Uterus (tissue), 2 donors: ENCODE measurements around the gene MIA2.
"Not testable (repeated sequence)": the region's sequence is repeated elsewhere in the genome, so short reads cannot be mapped to it uniquely, and the experiment has no call there.

Experiments used
- POLR2A ChIP-seq, 2 donors: fragments of 450-650 bp; IDR thresholded peaks; one replicate each; pipeline ENCODE4 v1.6.1; 2016; ENCODE audit warnings: antibody characterized with exemption in 2 of 2, mild to moderate bottlenecking in 1 of 2, moderate library complexity in 1 of 2
- TF ChIP-seq, protein P1 (sequence below), 4 experiments: fragments of 200-600 bp in 2 of 4; fragments of 450-650 bp in 2 of 4; sonication (generic) in 2 of 4; IDR thresholded peaks; one replicate each; pipeline ENCODE4 v1.5.1; 2016 to 2019; ENCODE audit warnings: antibody characterized with exemption in 4 of 4, mild to moderate bottlenecking in 2 of 4, moderate library complexity in 1 of 4

DNA sequence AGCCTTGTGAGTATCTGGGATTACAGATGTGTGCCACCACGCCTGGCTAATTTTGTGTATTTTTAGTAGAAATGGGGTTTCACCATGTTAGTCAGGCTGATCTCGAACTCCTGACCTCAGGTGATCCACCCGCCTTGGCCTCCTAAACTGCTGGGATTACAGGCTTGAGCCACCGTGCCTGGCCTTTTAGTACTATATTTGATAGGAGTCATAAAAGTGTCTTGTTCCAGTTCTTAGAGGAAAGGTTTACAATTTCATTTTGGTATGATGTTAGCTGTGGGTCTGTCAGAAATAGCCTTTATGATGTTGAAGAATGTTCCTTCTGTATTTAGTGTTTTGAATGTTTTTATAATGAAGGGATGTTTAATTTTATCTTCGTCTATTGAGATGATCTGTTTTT, 127.8 kb downstream of the MIA2 start:
- TF ChIP-seq, protein P1, sequence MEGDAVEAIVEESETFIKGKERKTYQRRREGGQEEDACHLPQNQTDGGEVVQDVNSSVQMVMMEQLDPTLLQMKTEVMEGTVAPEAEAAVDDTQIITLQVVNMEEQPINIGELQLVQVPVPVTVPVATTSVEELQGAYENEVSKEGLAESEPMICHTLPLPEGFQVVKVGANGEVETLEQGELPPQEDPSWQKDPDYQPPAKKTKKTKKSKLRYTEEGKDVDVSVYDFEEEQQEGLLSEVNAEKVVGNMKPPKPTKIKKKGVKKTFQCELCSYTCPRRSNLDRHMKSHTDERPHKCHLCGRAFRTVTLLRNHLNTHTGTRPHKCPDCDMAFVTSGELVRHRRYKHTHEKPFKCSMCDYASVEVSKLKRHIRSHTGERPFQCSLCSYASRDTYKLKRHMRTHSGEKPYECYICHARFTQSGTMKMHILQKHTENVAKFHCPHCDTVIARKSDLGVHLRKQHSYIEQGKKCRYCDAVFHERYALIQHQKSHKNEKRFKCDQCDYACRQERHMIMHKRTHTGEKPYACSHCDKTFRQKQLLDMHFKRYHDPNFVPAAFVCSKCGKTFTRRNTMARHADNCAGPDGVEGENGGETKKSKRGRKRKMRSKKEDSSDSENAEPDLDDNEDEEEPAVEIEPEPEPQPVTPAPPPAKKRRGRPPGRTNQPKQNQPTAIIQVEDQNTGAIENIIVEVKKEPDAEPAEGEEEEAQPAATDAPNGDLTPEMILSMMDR (IDR thresholded peaks at IDR 0.05) = not testable (repeated sequence)
- not testable (repeated sequence) for TF ChIP-seq POLR2A (IDR thresholded peaks at IDR 0.05)
